ENCODE results near the gene FGF6. TPM values are rescaled to one million over a fixed set of nuclear protein-coding genes. Genes with fewer than 3 reads are reported as not detected.

The FGF6 gene
- total and polyA plus RNA-seq, 2 of the 13 experiments (the other 11 are each of a cell fraction or from before 2014, with no cell fraction given): not detected

DNA sequence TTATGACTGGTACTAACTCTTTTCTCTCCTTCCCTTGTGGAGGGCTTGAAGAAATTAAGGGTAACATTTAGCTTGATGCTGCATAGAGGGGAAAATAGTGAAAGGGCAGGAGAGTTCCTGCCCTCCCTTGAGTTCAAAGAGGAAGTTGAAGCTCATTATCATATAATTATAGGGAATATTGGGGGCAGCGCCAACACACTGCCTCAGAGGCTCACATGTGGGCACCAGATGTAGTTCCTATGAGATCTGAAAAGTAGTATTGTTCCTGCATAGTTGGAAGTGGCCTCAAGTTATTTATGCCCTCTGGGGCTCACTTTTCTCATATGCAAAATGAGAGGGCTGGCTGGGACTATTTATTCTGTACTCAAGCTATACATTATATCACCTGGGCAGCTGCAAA, 33.1 kb downstream of the FGF6 start (continued):
- TF ChIP-seq, protein P1, sequence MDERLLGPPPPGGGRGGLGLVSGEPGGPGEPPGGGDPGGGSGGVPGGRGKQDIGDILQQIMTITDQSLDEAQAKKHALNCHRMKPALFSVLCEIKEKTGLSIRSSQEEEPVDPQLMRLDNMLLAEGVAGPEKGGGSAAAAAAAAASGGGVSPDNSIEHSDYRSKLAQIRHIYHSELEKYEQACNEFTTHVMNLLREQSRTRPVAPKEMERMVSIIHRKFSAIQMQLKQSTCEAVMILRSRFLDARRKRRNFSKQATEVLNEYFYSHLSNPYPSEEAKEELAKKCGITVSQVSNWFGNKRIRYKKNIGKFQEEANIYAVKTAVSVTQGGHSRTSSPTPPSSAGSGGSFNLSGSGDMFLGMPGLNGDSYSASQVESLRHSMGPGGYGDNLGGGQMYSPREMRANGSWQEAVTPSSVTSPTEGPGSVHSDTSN (CRISPR knock-in tag; IDR thresholded peaks at IDR 0.05): no peak
- TF ChIP-seq FOSL2 (CRISPR knock-in tag; IDR thresholded peaks at IDR 0.05) (no peak), SMAD3 (CRISPR knock-in tag; IDR thresholded peaks at IDR 0.05) (no peak), SP4 (CRISPR knock-in tag; IDR thresholded peaks at IDR 0.05) (no peak)
- TF ChIP-seq, protein P2, sequence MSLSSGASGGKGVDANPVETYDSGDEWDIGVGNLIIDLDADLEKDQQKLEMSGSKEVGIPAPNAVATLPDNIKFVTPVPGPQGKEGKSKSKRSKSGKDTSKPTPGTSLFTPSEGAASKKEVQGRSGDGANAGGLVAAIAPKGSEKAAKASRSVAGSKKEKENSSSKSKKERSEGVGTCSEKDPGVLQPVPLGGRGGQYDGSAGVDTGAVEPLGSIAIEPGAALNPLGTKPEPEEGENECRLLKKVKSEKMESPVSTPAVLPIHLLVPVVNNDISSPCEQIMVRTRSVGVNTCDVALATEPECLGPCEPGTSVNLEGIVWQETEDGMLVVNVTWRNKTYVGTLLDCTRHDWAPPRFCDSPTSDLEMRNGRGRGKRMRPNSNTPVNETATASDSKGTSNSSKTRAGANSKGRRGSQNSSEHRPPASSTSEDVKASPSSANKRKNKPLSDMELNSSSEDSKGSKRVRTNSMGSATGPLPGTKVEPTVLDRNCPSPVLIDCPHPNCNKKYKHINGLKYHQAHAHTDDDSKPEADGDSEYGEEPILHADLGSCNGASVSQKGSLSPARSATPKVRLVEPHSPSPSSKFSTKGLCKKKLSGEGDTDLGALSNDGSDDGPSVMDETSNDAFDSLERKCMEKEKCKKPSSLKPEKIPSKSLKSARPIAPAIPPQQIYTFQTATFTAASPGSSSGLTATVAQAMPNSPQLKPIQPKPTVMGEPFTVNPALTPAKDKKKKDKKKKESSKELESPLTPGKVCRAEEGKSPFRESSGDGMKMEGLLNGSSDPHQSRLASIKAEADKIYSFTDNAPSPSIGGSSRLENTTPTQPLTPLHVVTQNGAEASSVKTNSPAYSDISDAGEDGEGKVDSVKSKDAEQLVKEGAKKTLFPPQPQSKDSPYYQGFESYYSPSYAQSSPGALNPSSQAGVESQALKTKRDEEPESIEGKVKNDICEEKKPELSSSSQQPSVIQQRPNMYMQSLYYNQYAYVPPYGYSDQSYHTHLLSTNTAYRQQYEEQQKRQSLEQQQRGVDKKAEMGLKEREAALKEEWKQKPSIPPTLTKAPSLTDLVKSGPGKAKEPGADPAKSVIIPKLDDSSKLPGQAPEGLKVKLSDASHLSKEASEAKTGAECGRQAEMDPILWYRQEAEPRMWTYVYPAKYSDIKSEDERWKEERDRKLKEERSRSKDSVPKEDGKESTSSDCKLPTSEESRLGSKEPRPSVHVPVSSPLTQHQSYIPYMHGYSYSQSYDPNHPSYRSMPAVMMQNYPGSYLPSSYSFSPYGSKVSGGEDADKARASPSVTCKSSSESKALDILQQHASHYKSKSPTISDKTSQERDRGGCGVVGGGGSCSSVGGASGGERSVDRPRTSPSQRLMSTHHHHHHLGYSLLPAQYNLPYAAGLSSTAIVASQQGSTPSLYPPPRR (CRISPR knock-in tag; IDR thresholded peaks at IDR 0.05; ENCODE audit: borderline replicate concordance): no peak
- TF ChIP-seq, protein P3, sequence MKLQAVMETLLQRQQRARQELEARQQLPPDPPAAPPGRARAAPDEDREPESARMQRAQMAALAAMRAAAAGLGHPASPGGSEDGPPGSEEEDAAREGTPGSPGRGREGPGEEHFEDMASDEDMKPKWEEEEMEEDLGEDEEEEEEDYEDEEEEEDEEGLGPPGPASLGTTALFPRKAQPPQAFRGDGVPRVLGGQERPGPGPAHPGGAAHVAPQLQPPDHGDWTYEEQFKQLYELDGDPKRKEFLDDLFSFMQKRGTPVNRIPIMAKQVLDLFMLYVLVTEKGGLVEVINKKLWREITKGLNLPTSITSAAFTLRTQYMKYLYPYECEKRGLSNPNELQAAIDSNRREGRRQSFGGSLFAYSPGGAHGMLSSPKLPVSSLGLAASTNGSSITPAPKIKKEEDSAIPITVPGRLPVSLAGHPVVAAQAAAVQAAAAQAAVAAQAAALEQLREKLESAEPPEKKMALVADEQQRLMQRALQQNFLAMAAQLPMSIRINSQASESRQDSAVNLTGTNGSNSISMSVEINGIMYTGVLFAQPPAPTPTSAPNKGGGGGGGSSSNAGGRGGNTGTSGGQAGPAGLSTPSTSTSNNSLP (IDR thresholded peaks at IDR 0.05; ENCODE audit: low read depth, low read length): no peak
